CD4-positive, alpha-beta T cell treated with Interferon gamma for 1 hour (primary cell): ENCODE measurements around the gene ATF7IP2.
"Not testable (repeated sequence)": the region's sequence is repeated elsewhere in the genome, so short reads cannot be mapped to it uniquely, and the experiment has no call there.

Source experiments
- DNase-seq: peaks from one replicate; pipeline ENCODE4 v3.0.0-alpha.2; 2020

ATF7IP2 gene

GRCh38 chr16:10376229-10376628 is 9.6 kb upstream of the ATF7IP2 start:
- no peak for DNase-seq

- no peak for DNase-seq
Measured at GRCh38 chr16:10383626-10384025, 2.2 kb upstream of the ATF7IP2 start.

- DNase-seq = no peak
Measured at GRCh38 chr16:10386517-10387100, 748 bp downstream of the ATF7IP2 start.

DNA sequence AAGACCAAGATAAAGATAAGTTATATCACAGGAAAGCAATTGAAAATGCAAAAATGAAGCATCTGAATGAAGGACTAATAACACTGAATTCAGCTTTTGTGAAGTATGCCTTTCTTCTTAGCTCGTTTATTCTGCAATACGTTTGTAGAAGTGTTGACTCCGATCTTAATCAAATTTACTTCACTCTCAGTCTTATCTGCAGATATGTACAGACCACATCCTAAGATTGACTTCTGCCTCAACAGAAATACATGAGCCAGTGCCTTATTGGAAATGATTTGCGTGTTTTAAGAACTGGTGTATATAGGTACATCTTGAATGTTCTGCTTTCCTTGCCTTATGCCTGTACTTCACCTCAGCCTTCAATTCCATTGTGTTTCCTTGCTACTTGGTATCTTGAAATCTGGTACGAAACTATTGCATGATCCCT is 1.3 kb downstream of the ATF7IP2 start:
- no peak for DNase-seq

DNA sequence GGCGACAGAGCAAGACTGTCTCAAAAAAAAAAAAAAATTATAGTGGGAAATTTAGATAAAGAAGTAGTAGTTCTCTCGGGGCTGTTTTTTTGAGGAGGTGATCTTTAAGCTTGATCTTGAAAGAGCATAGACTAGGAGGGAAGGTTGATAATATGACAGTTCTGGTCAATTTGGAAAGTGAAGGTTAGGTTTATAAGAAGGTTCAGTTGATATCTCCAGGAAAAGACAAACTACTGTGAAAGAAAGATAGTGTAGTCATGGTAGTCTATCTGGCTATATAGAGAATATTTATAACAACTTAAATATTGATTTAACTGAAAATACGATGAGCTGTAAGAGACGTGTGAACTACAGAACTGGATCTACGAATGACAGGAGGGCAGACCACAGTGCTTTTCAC is 3.1 kb downstream of the ATF7IP2 start:
- DNase-seq = no peak

- DNase-seq = no peak
Measured at GRCh38 chr16:10390330-10390729, 4.5 kb downstream of the ATF7IP2 start.

- DNase-seq = no peak
Measured at GRCh38 chr16:10390867-10391266, 5.0 kb downstream of the ATF7IP2 start.

- DNase-seq = no peak
Measured at GRCh38 chr16:10391339-10391738, 5.5 kb downstream of the ATF7IP2 start.

- DNase-seq = no peak
Measured at GRCh38 chr16:10402975-10403374, 17.1 kb downstream of the ATF7IP2 start.

DNA sequence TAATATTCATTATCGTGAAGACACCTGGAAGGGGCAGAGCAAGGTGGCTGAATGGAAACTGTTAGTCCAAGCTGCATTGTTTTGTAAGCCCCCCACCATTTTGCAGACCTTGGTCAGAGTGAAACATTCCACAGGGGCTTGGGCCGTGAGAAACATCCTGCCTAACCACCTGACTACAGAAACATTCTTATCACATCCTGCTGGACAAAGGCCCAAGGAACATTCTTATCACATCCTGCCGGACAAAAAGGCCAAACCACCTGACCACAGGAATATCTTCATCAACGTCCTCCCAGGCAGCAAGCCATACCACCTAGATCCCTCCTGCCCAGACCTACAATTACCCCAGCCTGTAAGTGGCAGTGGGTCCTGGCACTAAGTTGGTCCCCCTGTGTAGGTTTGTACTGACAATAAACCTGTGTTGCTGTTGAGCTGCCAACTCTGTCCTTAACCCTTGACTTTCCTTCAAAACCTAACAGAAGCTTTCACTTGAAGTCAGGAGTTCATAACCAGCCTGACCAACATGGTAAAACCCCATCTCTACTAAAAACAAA is 19.6 kb downstream of the ATF7IP2 start:
- DNase-seq = no peak

- DNase-seq = no peak
Measured at GRCh38 chr16:10408824-10409381, 23.0 kb downstream of the ATF7IP2 start.

GRCh38 chr16:10409713-10410112 is 23.9 kb downstream of the ATF7IP2 start:
- DNase-seq = not testable (repeated sequence)

DNA sequence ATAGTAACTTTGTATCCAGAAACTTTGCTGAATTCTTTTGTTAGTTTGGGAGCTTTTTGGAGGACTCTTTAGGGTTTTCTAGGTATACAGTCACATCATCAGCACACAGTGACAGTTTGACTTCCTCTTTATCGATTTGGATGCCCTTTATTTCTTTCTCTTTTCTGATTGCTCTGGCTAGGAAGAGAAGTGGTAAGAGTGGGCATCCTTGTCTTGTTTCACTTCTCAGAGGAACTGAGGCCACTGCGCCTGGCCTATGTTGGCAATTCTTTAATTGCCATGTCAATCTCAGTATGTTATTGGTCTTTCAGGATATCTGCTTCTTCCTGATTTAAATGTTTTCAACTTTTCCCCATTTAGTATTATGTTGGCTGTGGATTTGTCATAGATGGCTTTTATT is 24.6 kb downstream of the ATF7IP2 start:
- DNase-seq = no peak

- DNase-seq = no peak
Measured at GRCh38 chr16:10412935-10413601, 27.2 kb downstream of the ATF7IP2 start.

- not testable (repeated sequence) for DNase-seq
Measured at GRCh38 chr16:10418204-10418603, 32.3 kb downstream of the ATF7IP2 start.

- no peak for DNase-seq
Measured at GRCh38 chr16:10419701-10420100, 33.8 kb downstream of the ATF7IP2 start.

DNA sequence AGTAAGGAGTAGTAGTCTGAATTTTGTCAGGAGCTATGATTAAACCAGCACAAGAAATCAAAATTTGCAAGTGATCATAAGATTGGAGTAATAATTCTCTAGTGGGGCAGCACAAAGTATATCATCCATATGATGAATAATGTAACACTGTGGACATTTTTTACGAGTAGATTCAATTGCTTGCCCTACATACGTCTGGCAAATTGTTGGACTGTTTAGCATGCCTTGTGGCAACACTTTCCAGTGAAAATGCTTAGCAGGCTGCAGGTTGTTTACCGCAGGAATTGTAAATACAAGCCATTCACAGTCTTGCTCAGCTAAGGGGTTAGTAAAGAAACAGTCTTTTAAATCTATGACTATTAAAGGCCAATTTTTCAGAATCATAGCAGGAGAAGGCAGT is 35.7 kb downstream of the ATF7IP2 start:
- DNase-seq = no peak

- DNase-seq = no peak
Measured at GRCh38 chr16:10428433-10429168, 42.7 kb downstream of the ATF7IP2 start.

- not testable (repeated sequence) for DNase-seq
Measured at GRCh38 chr16:10429299-10429969, 43.6 kb downstream of the ATF7IP2 start.

DNA sequence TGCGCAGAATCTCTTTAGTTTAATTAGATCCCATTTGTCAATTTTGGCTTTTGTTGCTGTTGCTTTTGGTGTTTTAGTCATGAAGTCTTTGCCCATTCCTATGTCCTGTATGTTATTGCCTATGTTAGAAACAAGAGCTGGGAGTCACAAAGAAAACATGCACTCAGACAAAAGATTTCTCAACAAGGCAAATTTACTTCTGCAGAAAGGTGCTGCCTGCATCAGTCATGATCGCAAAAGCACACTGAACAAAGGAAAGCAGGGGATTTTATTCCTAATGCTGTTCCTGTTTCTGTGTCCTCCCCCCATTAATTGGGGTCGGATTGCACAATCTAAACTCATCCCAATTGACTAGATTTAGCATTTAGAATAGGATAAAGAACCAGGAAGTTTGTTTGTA is 55.9 kb downstream of the ATF7IP2 start:
- DNase-seq = no peak

GRCh38 chr16:10447289-10447688 is 61.4 kb downstream of the ATF7IP2 start:
- no peak for DNase-seq

DNA sequence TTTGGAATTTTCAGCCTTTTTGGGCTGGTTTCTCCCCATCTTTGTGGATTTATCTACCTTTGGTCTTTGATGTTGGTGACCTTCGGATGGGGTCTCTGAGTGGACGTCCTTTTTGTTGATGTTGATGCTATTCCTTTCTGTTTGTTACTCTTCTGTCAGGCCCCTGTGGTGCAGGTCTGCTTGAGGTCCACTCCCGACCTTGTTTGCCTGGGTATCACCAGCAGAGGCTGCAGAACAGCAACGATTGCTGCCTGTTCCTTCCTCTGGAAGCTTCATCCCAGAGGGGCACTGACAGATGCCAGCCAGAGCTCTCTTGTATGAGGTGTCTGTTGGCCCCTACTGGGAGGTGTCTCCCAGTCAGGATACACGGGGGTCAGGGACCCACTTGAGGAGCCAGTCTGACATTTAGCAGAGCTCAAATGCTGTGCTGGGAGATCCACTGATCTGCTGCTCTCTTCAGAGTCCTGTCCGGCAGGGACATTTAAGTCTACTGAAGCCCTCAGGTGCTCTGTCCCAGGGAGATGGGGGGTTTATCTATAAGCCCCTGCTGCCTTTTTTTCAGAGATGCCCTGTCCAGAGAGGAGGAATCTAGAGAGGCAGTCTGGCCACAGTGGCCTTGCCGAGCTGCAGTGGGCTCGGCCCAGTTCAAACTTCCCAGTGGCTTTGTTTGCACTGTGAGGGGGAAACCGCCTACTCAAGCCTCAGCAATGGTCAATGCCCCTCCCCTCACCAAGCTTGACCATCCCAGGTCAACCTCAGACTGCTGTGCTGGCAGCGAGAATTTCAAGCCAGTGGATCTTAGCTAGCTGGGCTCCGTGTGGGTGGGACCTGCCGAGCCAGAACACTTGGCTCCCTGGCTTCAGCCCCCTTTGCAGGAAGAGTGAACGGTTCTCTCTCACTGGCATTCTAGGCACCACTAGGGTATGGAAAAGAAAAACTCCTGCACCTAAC is 66.6 kb downstream of the ATF7IP2 start:
- not testable (repeated sequence) for DNase-seq
